AG04450 (cell line): Measurements from ENCODE around the gene BCAP31. TPM values are rescaled to one million over a fixed set of nuclear protein-coding genes. Genes with fewer than 3 reads are reported as not detected.
A peak's percentile ranks its signal among the peaks of the same experiment; 100 is the strongest.

Experiments
- CTCF ChIA-PET: fragments of 300-600, 350-600 bp; formaldehyde crosslinking; extraction: SDS; loops from one replicate; lab custom pipeline; 2022; ENCODE audit warnings: antibody characterized with exemption, inconsistent platforms; lab: Charles Lee
- POLR2A ChIA-PET: fragments of 350-600 bp; formaldehyde crosslinking; extraction: SDS; loops from one replicate; lab custom pipeline; 2021; ENCODE audit warnings: antibody characterized with exemption, inconsistent platforms; lab: Yijun Ruan, JAX
- DNase-seq: peaks from one replicate; pipeline ENCODE4 v3.0.0-alpha.2; 2011; ENCODE audit warnings: low read depth, low spot score
- H3K27ac ChIP-seq: one replicate; pipeline ENCODE4 v1.5.1; 2012; ENCODE audit warnings: low read depth, low read length, control low read depth
- H3K27me3 ChIP-seq: one replicate; pipeline ENCODE4 v1.6.0; 2012; ENCODE audit warnings: low read length; ENCODE audit not compliant: control insufficient read depth, insufficient read depth
- H3K4me3 ChIP-seq: 2 replicates; pipeline ENCODE4 v1.5.1; 2011; ENCODE audit warnings: mild to moderate bottlenecking, low read depth, low read length, control low read depth
- H3K9me3 ChIP-seq: 2 replicates; pipeline ENCODE4 v1.5.1; 2012; ENCODE audit warnings: low read length; ENCODE audit not compliant: control insufficient read depth, insufficient read depth
- polyA plus RNA-seq: library from polyadenylated mRNA; depleted of rRNA; stranded (reverse); fragments of >200 nt; gene quantifications from 2 replicates; pipeline ENCODE4 v1.2.3, GENCODE V29; 2011
- TF ChIP-seq, protein P1 (sequence below): IDR thresholded peaks from 2 replicates; pipeline ENCODE4 v1.5.1; 2011; ENCODE audit warnings: low read depth, low read length, control low read depth, inconsistent platforms

The BCAP31 gene
- polyA plus RNA-seq, 1 experiment: 108 TPM

GRCh38 chrX:153767674-153768055, 43.5 kb upstream of the BCAP31 start:
- TF ChIP-seq, protein P1, sequence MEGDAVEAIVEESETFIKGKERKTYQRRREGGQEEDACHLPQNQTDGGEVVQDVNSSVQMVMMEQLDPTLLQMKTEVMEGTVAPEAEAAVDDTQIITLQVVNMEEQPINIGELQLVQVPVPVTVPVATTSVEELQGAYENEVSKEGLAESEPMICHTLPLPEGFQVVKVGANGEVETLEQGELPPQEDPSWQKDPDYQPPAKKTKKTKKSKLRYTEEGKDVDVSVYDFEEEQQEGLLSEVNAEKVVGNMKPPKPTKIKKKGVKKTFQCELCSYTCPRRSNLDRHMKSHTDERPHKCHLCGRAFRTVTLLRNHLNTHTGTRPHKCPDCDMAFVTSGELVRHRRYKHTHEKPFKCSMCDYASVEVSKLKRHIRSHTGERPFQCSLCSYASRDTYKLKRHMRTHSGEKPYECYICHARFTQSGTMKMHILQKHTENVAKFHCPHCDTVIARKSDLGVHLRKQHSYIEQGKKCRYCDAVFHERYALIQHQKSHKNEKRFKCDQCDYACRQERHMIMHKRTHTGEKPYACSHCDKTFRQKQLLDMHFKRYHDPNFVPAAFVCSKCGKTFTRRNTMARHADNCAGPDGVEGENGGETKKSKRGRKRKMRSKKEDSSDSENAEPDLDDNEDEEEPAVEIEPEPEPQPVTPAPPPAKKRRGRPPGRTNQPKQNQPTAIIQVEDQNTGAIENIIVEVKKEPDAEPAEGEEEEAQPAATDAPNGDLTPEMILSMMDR: no peak
- Histone ChIP-seq H3K4me3 (no peak overlapping the region), H3K9me3 (no peaks in the 10 kb centered on the region), H3K27me3 (no peaks in the 10 kb centered on the region), H3K27ac (no peak overlapping the region)
- ChIA-PET POLR2A (no interaction called here), CTCF (interaction anchor here (0.9 kb wide), 1 partner anchor 179 kb away, joined by 4 read pairs; no protein-coding TSS in a partner anchor)
- DNase-seq: no peak

DNA sequence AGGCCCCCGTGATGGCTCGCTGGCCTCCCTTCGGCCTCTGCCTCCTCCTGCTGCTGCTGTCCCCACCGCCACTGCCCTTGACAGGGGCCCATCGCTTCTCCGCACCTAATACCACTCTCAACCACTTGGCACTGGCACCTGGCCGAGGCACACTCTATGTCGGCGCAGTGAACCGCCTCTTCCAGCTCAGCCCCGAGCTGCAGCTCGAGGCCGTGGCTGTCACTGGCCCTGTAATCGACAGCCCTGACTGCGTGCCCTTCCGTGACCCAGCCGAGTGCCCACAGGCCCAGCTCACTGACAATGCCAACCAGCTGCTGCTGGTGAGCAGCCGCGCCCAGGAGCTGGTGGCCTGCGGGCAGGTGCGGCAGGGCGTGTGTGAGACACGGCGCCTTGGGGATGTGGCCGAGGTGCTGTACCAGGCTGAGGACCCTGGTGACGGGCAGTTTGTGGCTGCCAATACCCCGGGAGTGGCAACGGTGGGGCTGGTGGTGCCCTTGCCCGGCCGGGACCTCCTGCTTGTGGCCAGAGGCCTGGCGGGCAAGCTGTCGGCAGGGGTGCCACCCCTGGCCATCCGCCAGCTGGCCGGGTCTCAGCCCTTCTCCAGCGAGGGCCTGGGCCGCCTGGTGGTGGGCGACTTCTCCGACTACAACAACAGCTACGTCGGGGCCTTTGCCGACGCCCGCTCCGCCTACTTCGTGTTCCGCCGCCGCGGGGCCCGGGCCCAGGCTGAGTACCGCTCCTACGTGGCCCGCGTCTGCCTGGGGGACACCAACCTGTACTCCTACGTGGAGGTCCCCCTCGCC, 42.9 kb upstream of the BCAP31 start:
- no peak for DNase-seq
- H3K27ac ChIP-seq: no peak overlapping the region
- ChIA-PET CTCF (interaction anchor here (1.2 to 2.2 kb wide), 2 partner anchors 180 to 181 kb away, joined by 3 to 7 read pairs; no protein-coding TSS in a partner anchor), POLR2A (interaction anchor here (1.2 to 1.4 kb wide), 2 partner anchors 15 to 27 kb away, joined by 4 to 5 read pairs; partner anchors contain the start of genes IDH3G and SSR4)
- TF ChIP-seq, protein P1: no peak
- H3K27me3 ChIP-seq: no peaks in the 10 kb centered on the region
- no peaks in the 10 kb centered on the region for H3K9me3 ChIP-seq
- H3K4me3 ChIP-seq: no peak overlapping the region

GRCh38 chrX:153766098-153766817, 42.1 kb upstream of the BCAP31 start:
- Histone ChIP-seq H3K27me3 (no peaks in the 10 kb centered on the region), H3K27ac (peak overlapping the region; percentile 78), H3K4me3 (peak overlapping the region; percentile 48), H3K9me3 (no peaks in the 10 kb centered on the region)
- TF ChIP-seq, protein P1: no peak
- peak; percentile 33 for DNase-seq
- ChIA-PET CTCF (interaction anchor here (0.6 to 2.2 kb wide), 4 partner anchors 145 to 182 kb away, joined by 3 to 7 read pairs (median 4); no protein-coding TSS in a partner anchor), POLR2A (interaction anchor here (0.7 to 1.4 kb wide), 5 partner anchors 15 to 201 kb away, joined by 3 to 5 read pairs (median 4); partner anchors contain the start of genes IDH3G, SRPK3 and SSR4)

- CTCF ChIA-PET: interaction anchor here (0.6 to 2.2 kb wide), 4 partner anchors 145 to 183 kb away, joined by 3 to 7 read pairs (median 4); no protein-coding TSS in a partner anchor
- Histone ChIP-seq H3K4me3 (peak overlapping the region; percentile 48), H3K27ac (peak overlapping the region; percentile 78), H3K9me3 (no peaks in the 10 kb centered on the region), H3K27me3 (no peaks in the 10 kb centered on the region)
- no peak for DNase-seq
- TF ChIP-seq, protein P1: no peak
- POLR2A ChIA-PET: interaction anchor here (0.7 to 1.4 kb wide), 5 partner anchors 16 to 202 kb away, joined by 3 to 5 read pairs (median 4); partner anchors contain the start of genes IDH3G, SRPK3 and SSR4
Observed at GRCh38 chrX:153765138-153766079, 41.2 kb upstream of the BCAP31 start.
